Muscle of leg (tissue), 11 donors: ENCODE measurements around the gene CIRBP. TPM values are rescaled to one million over a fixed set of nuclear protein-coding genes. Genes with fewer than 3 reads are reported as not detected.

Source experiments
- DNase-seq: peaks from one replicate; pipeline ENCODE4 v3.0.0; 2013
- H3K27ac ChIP-seq: one replicate; pipeline ENCODE4 v1.5.1; 2013; ENCODE audit warnings: mild to moderate bottlenecking, low read length, control low read depth
- H3K27me3 ChIP-seq: one replicate; pipeline ENCODE4 v1.6.1; 2013; ENCODE audit warnings: low read length; ENCODE audit not compliant: control insufficient read depth, insufficient read depth
- H3K36me3 ChIP-seq: one replicate; pipeline ENCODE4 v1.6.1; 2013; ENCODE audit warnings: low read length; ENCODE audit not compliant: control insufficient read depth, insufficient read depth
- H3K4me1 ChIP-seq: one replicate; pipeline ENCODE4 v1.6.1; 2013; ENCODE audit warnings: low read length; ENCODE audit not compliant: control insufficient read depth, insufficient read depth
- H3K4me3 ChIP-seq: one replicate; pipeline ENCODE4 v1.5.1; 2013; ENCODE audit warnings: low read length, control low read depth
- H3K9me3 ChIP-seq: replicated peaks from 2 replicates; pipeline ENCODE4 v1.6.1; 2013; ENCODE audit warnings: low read depth, low read length; ENCODE audit not compliant: control insufficient read depth
- WGBS: methylation state at CpG from one replicate; pipeline ENCODE4 v1.1.5; 2013; ENCODE audit warnings: missing lambda C conversion rate; ENCODE audit not compliant: insufficient coverage; 5-methylcytosine and 5-hydroxymethylcytosine counted together
- polyA plus RNA-seq, 8 donors: library from polyadenylated mRNA; unstranded; fragments of 120-200 nt; gene quantifications; one replicate each; pipeline versions ENCODE4 v1.2.1 to v1.2.3, GENCODE V29; 2013; ENCODE audit warnings: inconsistent platforms in 1 of 8, low replicate concordance in 1 of 8; ENCODE audit not compliant: insufficient read length in 8 of 8, insufficient read depth in 1 of 8
- total RNA-seq: library from RNA; stranded (reverse); fragments of 120-200 nt; gene quantifications from one replicate; pipeline ENCODE4 v1.2.4, GENCODE V29; 2013

Gene CIRBP
- total and polyA plus RNA-seq, 9 donors: 402 to 613 (median 547) TPM

GRCh38 chr19:1280636-1281568 is 11.8 kb downstream of the CIRBP start:
- Histone ChIP-seq H3K4me3 (no peak overlapping the region), H3K36me3 (peaks cover 28% of the 10 kb centered on the region), H3K9me3 (no peaks in the 10 kb centered on the region), H3K27ac (no peak overlapping the region), H3K4me1 (peaks cover 20% of the 10 kb centered on the region), H3K27me3 (peaks cover 27% of the 10 kb centered on the region)
- 82% methylated on average over 31 of the region's 53 CpGs for WGBS
- DNase-seq: no peak

DNA sequence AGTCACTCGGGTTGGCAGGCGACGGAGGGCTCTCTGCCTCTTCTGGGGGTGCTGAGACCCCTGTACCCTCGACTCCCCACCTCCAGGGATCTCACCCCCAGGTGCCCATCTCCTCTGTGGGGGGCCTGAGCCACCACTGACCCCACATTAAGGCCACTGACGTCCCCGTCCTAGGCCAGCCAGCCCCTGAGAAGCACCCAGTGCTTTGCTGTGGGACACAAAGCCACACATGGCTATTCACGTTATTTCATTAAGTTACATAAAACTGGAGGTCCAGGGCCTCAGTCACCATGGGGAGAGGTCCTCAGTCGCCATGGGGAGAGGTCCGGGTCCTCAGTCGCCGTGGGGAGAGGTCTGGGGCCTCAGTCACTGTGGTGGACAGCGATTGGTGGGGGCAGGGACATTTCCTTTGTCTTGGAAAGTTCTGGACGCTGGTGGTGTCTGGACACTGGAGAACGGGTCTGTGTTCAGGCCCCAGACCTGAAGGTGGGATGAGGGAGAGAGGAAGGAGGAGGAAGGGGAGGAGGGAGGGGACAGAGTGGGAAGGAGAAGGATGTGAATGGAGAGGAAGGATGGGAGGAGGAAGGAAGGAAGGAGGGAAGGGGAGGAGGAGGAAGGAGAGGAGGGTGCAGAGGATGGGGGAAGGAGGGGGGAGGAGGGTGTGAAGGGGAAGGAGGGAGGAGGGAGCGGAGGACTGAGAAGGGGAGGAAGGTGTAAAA is 12.6 kb downstream of the CIRBP start:
- H3K27ac ChIP-seq: no peak overlapping the region
- H3K4me3 ChIP-seq: no peak overlapping the region
- H3K4me1 ChIP-seq: peaks cover 17% of the 10 kb centered on the region
- DNase-seq: no peak
- peaks cover 24% of the 10 kb centered on the region for H3K36me3 ChIP-seq
- H3K9me3 ChIP-seq: no peaks in the 10 kb centered on the region
- WGBS: 53% methylated on average over 11 of the region's 15 CpGs
- peaks cover 32% of the 10 kb centered on the region for H3K27me3 ChIP-seq

GRCh38 chr19:1282588-1283206 is 13.6 kb downstream of the CIRBP start:
- peaks cover 25% of the 10 kb centered on the region for H3K4me1 ChIP-seq
- WGBS: 69% methylated on average over 12 of the region's 18 CpGs
- H3K4me3 ChIP-seq: no peak overlapping the region
- H3K27me3 ChIP-seq: peaks cover 42% of the 10 kb centered on the region
- no peak overlapping the region for H3K27ac ChIP-seq
- no peak for DNase-seq
- H3K36me3 ChIP-seq: peaks cover 17% of the 10 kb centered on the region
- no peaks in the 10 kb centered on the region for H3K9me3 ChIP-seq

GRCh38 chr19:1283207-1283916 is 14.2 kb downstream of the CIRBP start:
- whole genome bisulfite sequencing: 70% methylated on average over 19 of the region's 29 CpGs
- no peak for DNase-seq
- Histone ChIP-seq H3K4me3 (no peak overlapping the region), H3K9me3 (no peaks in the 10 kb centered on the region), H3K4me1 (peaks cover 28% of the 10 kb centered on the region), H3K27ac (no peak overlapping the region), H3K36me3 (peaks cover 12% of the 10 kb centered on the region), H3K27me3 (peaks cover 47% of the 10 kb centered on the region)

DNA sequence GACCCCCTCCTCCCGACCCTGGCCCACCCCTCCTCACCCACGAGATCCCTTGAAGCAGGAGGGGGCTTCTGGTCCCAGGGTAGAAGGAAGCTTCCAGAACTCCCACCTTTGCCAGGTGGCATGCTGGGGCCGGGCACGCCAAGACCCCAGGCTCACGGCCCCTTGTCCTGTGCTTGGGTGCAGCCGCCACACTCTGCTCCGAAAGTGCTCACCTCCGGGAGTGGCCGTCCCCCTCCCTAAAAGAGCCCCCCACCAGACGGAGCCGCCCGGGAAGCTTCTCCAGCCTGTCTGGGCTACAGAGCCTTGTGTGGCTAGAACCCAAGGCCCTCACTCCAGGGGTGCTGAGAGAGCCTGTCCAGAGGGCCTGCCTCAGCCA is 14.8 kb downstream of the CIRBP start:
- DNase-seq: no peak
- Histone ChIP-seq H3K4me3 (no peak overlapping the region), H3K27ac (no peak overlapping the region), H3K27me3 (peaks cover 47% of the 10 kb centered on the region), H3K4me1 (peaks cover 28% of the 10 kb centered on the region), H3K36me3 (peaks cover 7% of the 10 kb centered on the region), H3K9me3 (no peaks in the 10 kb centered on the region)
- 83% methylated on average over 7 of the region's 12 CpGs for WGBS

GRCh38 chr19:1284293-1284978 is 15.3 kb downstream of the CIRBP start:
- Histone ChIP-seq H3K4me1 (peaks cover 28% of the 10 kb centered on the region), H3K27ac (no peak overlapping the region), H3K9me3 (no peaks in the 10 kb centered on the region), H3K4me3 (no peak overlapping the region), H3K36me3 (peaks cover 2% of the 10 kb centered on the region), H3K27me3 (peaks cover 50% of the 10 kb centered on the region)
- peak; percentile 8 for DNase-seq
- WGBS: 73% methylated on average over 17 of the region's 20 CpGs

- DNase-seq: peak; percentile 28
- H3K4me1 ChIP-seq: peaks cover 22% of the 10 kb centered on the region
- H3K36me3 ChIP-seq: no peaks in the 10 kb centered on the region
- peaks cover 53% of the 10 kb centered on the region for H3K27me3 ChIP-seq
- H3K4me3 ChIP-seq: no peak overlapping the region
- 12% methylated on average over 49 of the region's 51 CpGs for WGBS
- H3K9me3 ChIP-seq: no peaks in the 10 kb centered on the region
- H3K27ac ChIP-seq: no peak overlapping the region
Measured at GRCh38 chr19:1284979-1285736, 16.0 kb downstream of the CIRBP start.

- Histone ChIP-seq H3K4me1 (peaks cover 22% of the 10 kb centered on the region), H3K36me3 (no peaks in the 10 kb centered on the region), H3K9me3 (no peaks in the 10 kb centered on the region), H3K4me3 (peak within 1 kb of the TSS; percentile 30), H3K27me3 (peaks cover 53% of the 10 kb centered on the region), H3K27ac (no peak within 1 kb of the TSS)
- WGBS: under 1% methylated on average over 112 of the region's 113 CpGs
- DNase-seq: peak; percentile 33
Measured at GRCh38 chr19:1285737-1286360, 16.7 kb downstream of the CIRBP start, which contains the start of gene EFNA2. Gene EFNA2 (plus strand): TSS chr19:1285873. CDS start chr19:1286169, 296 bp downstream.
